ENCODE measurements around the gene PILRA. TPM values are rescaled to one million over a fixed set of nuclear protein-coding genes. Genes with fewer than 3 reads are reported as not detected.

Gene PILRA
- total RNA-seq, 1 donor from 2014 or later, result 8.3 TPM

GRCh38 chr7:100352984-100353684 is 20.2 kb upstream of the PILRA start:
- intact Hi-C loops (cut with DNase I), result no loop called here
- TF ChIP-seq POLR2A (IDR thresholded peaks at IDR 0.05), result no peak
- no peak for TF ChIP-seq POLR2AphosphoS5 (IDR thresholded peaks at IDR 0.05; ENCODE audit: insufficient read depth in 1 of 2, low read depth in 1 of 2)
- TF ChIP-seq CTCF (IDR thresholded peaks at IDR 0.05), result no peak
- Histone ChIP-seq H3K27me3 (no peaks in the 10 kb centered on the region), H3K9me3 (no peaks in the 10 kb centered on the region), H3K27ac (no peak overlapping the region), H3K36me3 (peaks cover 0 to 80% of the 10 kb centered on the region in 2 donors), H3K4me1 (no peaks in the 10 kb centered on the region), H3K4me3 (no peak overlapping the region)
- DNase-seq (ENCODE audit: extremely low spot score in 2 of 2), result no peak

- H3K27me3 ChIP-seq, result no peaks in the 10 kb centered on the region
- H3K36me3 ChIP-seq, result peaks cover 0 to 84% of the 10 kb centered on the region in 2 donors
- intact Hi-C loops (cut with DNase I), result no loop called here
- no peak for TF ChIP-seq POLR2A (IDR thresholded peaks at IDR 0.05)
- no peak for TF ChIP-seq CTCF (IDR thresholded peaks at IDR 0.05)
- TF ChIP-seq POLR2AphosphoS5 (IDR thresholded peaks at IDR 0.05; ENCODE audit: insufficient read depth in 1 of 2, low read depth in 1 of 2), result no peak
- H3K9me3 ChIP-seq, result no peaks in the 10 kb centered on the region
- DNase-seq (ENCODE audit: extremely low spot score in 2 of 2), result no peak
- no peaks in the 10 kb centered on the region for H3K4me1 ChIP-seq
- H3K4me3 ChIP-seq, result no peak overlapping the region
- no peak overlapping the region for H3K27ac ChIP-seq
Measured at GRCh38 chr7:100353685-100354330, 19.5 kb upstream of the PILRA start.

- no peaks in the 10 kb centered on the region for H3K27me3 ChIP-seq
- no peaks in the 10 kb centered on the region for H3K4me1 ChIP-seq
- H3K4me3 ChIP-seq, result no peak overlapping the region
- no peak for TF ChIP-seq POLR2A (IDR thresholded peaks at IDR 0.05)
- TF ChIP-seq CTCF (IDR thresholded peaks at IDR 0.05), result no peak
- TF ChIP-seq POLR2AphosphoS5 (IDR thresholded peaks at IDR 0.05; ENCODE audit: insufficient read depth in 1 of 2, low read depth in 1 of 2), result no peak
- H3K36me3 ChIP-seq, result peaks cover 0 to 81% of the 10 kb centered on the region in 2 donors
- intact Hi-C loops (cut with DNase I), result no loop called here
- DNase-seq (ENCODE audit: extremely low spot score in 2 of 2), result no peak
- H3K9me3 ChIP-seq, result no peaks in the 10 kb centered on the region
- no peak overlapping the region for H3K27ac ChIP-seq
Measured at GRCh38 chr7:100356416-100357068, 16.7 kb upstream of the PILRA start.

DNA sequence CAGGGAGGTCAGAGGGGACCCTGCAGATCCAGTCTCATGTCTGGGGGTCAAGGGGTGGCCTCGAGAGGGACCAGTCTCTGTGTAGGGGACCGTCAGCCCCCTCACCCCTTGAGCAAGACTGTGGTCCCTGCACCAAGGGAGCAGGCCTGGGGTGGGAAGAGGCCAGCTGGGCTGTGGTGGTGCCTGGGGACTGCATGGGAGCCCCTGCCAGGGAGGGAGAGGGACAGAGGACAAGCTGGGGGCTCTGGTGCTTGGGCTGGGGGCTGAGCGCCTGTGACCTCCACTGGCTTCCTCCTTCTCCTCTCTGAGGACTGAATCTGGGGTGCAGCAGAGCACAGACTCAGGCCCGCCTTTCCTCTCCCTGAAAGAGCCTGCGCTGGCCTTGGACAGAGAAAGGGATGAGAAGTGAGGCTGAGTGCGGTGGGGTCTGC is 16.1 kb upstream of the PILRA start:
- H3K9me3 ChIP-seq, result no peaks in the 10 kb centered on the region
- no peak overlapping the region for H3K27ac ChIP-seq
- H3K4me1 ChIP-seq, result no peaks in the 10 kb centered on the region
- H3K36me3 ChIP-seq, result peaks cover 0 to 82% of the 10 kb centered on the region in 2 donors
- TF ChIP-seq POLR2AphosphoS5 (IDR thresholded peaks at IDR 0.05; ENCODE audit: insufficient read depth in 1 of 2, low read depth in 1 of 2) (no peak), POLR2A (IDR thresholded peaks at IDR 0.05) (no peak), CTCF (IDR thresholded peaks at IDR 0.05) (no peak)
- no peak for DNase-seq (ENCODE audit: extremely low spot score in 2 of 2)
- H3K27me3 ChIP-seq, result no peaks in the 10 kb centered on the region
- no peak overlapping the region for H3K4me3 ChIP-seq
- intact Hi-C loops (cut with DNase I), result no loop called here

Data from vagina (tissue), 2 donors.